ENCODE results near the gene PRADC1. TPM values are rescaled to one million over a fixed set of nuclear protein-coding genes. Genes with fewer than 3 reads are reported as not detected.

PRADC1 gene
- total RNA-seq, 2 donors from 2014 or later: 21.4 to 26.3 TPM

GRCh38 chr2:73258186-73258912 lies 25.3 kb upstream of the PRADC1 start:
- 93% methylated on average over 8 of the region's 8 CpGs for WGBS

GRCh38 chr2:73257425-73258125 lies 24.5 kb upstream of the PRADC1 start:
- TF ChIP-seq CTCF (IDR thresholded peaks at IDR 0.05) (no peak), POLR2A (IDR thresholded peaks at IDR 0.05) (no peak), POLR2AphosphoS5 (IDR thresholded peaks at IDR 0.05) (no peak)
- intact Hi-C loops (cut with DNase I): no loop called here
- Histone ChIP-seq H3K27me3 (replicated peaks; ENCODE audit: insufficient read depth) (no peaks in the 10 kb centered on the region), H3K4me3 (no peak overlapping the region), H3K4me1 (replicated peaks) (peaks cover 10% of the 10 kb centered on the region), H3K36me3 (peaks cover 0 to 2% of the 10 kb centered on the region in 2 donors), H3K9me3 (no peaks in the 10 kb centered on the region), H3K27ac (no peak overlapping the region)
- 73% methylated on average over 10 of the region's 10 CpGs for WGBS
- no peak for DNase-seq (ENCODE audit: low spot score)

More at GRCh38 chr2:73258186-73258912, 25.3 kb upstream of the PRADC1 start:
- intact Hi-C loops (cut with DNase I): no loop called here
- Histone ChIP-seq H3K27me3 (replicated peaks; ENCODE audit: insufficient read depth) (no peaks in the 10 kb centered on the region), H3K27ac (no peak overlapping the region), H3K9me3 (no peaks in the 10 kb centered on the region), H3K36me3 (no peaks in the 10 kb centered on the region), H3K4me3 (no peak overlapping the region), H3K4me1 (replicated peaks) (peaks cover 10% of the 10 kb centered on the region)
- no peak for DNase-seq (ENCODE audit: low spot score)
- TF ChIP-seq CTCF (IDR thresholded peaks at IDR 0.05): no peak
- TF ChIP-seq POLR2AphosphoS5 (IDR thresholded peaks at IDR 0.05): no peak
- no peak for TF ChIP-seq POLR2A (IDR thresholded peaks at IDR 0.05)

- H3K27ac ChIP-seq: no peak overlapping the region
- H3K4me3 ChIP-seq: no peak overlapping the region
- intact Hi-C loops (cut with DNase I): no loop called here
- no peaks in the 10 kb centered on the region for H3K9me3 ChIP-seq
- H3K4me1 ChIP-seq (replicated peaks): peaks cover 10% of the 10 kb centered on the region
- no peaks in the 10 kb centered on the region for H3K27me3 ChIP-seq (replicated peaks; ENCODE audit: insufficient read depth)
- 97% methylated on average over 2 of the region's 2 CpGs for WGBS
- peaks cover 0 to 3% of the 10 kb centered on the region in 2 donors for H3K36me3 ChIP-seq
- no peak for DNase-seq (ENCODE audit: low spot score)
- no peak for TF ChIP-seq POLR2AphosphoS5 (IDR thresholded peaks at IDR 0.05)
- no peak for TF ChIP-seq CTCF (IDR thresholded peaks at IDR 0.05)
- no peak for TF ChIP-seq POLR2A (IDR thresholded peaks at IDR 0.05)
Measured at GRCh38 chr2:73257021-73257420, 24.0 kb upstream of the PRADC1 start.

- Histone ChIP-seq H3K27me3 (replicated peaks; ENCODE audit: insufficient read depth) (no peaks in the 10 kb centered on the region), H3K4me3 (no peak overlapping the region), H3K4me1 (replicated peaks) (peaks cover 10% of the 10 kb centered on the region), H3K9me3 (no peaks in the 10 kb centered on the region), H3K27ac (no peak overlapping the region), H3K36me3 (peaks cover under 1 to 3% of the 10 kb centered on the region in 2 donors)
- TF ChIP-seq CTCF (IDR thresholded peaks at IDR 0.05) (no peak), POLR2AphosphoS5 (IDR thresholded peaks at IDR 0.05) (no peak), POLR2A (IDR thresholded peaks at IDR 0.05) (no peak)
- WGBS: 56% methylated on average over 1 of the region's 1 CpG
- no peak for DNase-seq (ENCODE audit: low spot score)
- intact Hi-C loops (cut with DNase I): no loop called here
Measured at GRCh38 chr2:73256618-73256922, 23.5 kb upstream of the PRADC1 start.

Measured in prostate gland (tissue), 2 donors.